Skeletal muscle tissue (tissue), 4 donors: Measurements from ENCODE around the gene SKIDA1. TPM values are rescaled to one million over a fixed set of nuclear protein-coding genes. Genes with fewer than 3 reads are reported as not detected.
A peak's percentile ranks its signal among the peaks of the same experiment; 100 is the strongest.
"Not testable (repeated sequence)": the region's sequence is repeated elsewhere in the genome, so short reads cannot be mapped to it uniquely, and the experiment has no call there.

Experiments
- H3K27ac ChIP-seq: one replicate; pipeline ENCODE4 v1.7.0; 2013; ENCODE audit warnings: mild to moderate bottlenecking, low read depth, low read length, inconsistent platforms
- H3K27me3 ChIP-seq, 3 donors: one replicate each; pipeline ENCODE4 v1.7.0; 2013; ENCODE audit warnings: low read length in 3 of 3; ENCODE audit not compliant: control insufficient read depth in 3 of 3, insufficient read depth in 3 of 3
- H3K36me3 ChIP-seq, 3 donors: one replicate each; pipeline ENCODE4 v1.7.0; 2013; ENCODE audit warnings: low read length in 3 of 3; ENCODE audit not compliant: control insufficient read depth in 3 of 3, insufficient read depth in 3 of 3
- H3K4me1 ChIP-seq, 3 donors: one replicate each; pipeline ENCODE4 v1.7.0; 2013; ENCODE audit warnings: low read length in 3 of 3, mild to moderate bottlenecking in 3 of 3; ENCODE audit not compliant: control insufficient read depth in 3 of 3, insufficient read depth in 3 of 3
- H3K4me3 ChIP-seq, 3 donors: one replicate each; pipeline ENCODE4 v1.7.0; 2013; ENCODE audit warnings: low read length in 3 of 3
- H3K9ac ChIP-seq, 3 donors: one replicate each; pipeline ENCODE4 v1.7.0; 2013; ENCODE audit warnings: low read length in 3 of 3, mild to moderate bottlenecking in 3 of 3, moderate library complexity in 2 of 3, low read depth in 1 of 3
- H3K9me3 ChIP-seq, 3 donors: one replicate each; pipeline ENCODE4 v1.7.0; 2013; ENCODE audit warnings: low read length in 3 of 3; ENCODE audit not compliant: control insufficient read depth in 3 of 3
- total RNA-seq: library from RNA; depleted of rRNA; stranded (reverse); fragments of >200 nt; gene quantifications from one replicate; pipeline ENCODE4 v1.2.3, GENCODE V29; 2014
- donor health status: Osteomylitis.

The SKIDA1 gene
- total RNA-seq, 1 donor from 2014 or later = 2.1 TPM

GRCh38 chr10:21535976-21536375, 10.5 kb upstream of the SKIDA1 start:
- Histone ChIP-seq H3K4me1 (peaks cover 6 to 10% (median 7%) of the 10 kb centered on the region in 3 donors), H3K27ac (peak overlapping the region; percentile 71), H3K36me3 (peaks cover 13 to 23% (median 16%) of the 10 kb centered on the region in 3 donors)
- not testable (repeated sequence) for H3K9ac ChIP-seq, H3K27me3 ChIP-seq, H3K4me3 ChIP-seq, H3K9me3 ChIP-seq

- H3K36me3 ChIP-seq = peaks cover 8 to 19% (median 12%) of the 10 kb centered on the region in 3 donors
- peak overlapping the region; percentile 71 for H3K27ac ChIP-seq
- H3K4me1 ChIP-seq = peaks cover 6 to 10% (median 7%) of the 10 kb centered on the region in 3 donors
- no peaks in the 10 kb centered on the region for H3K9me3 ChIP-seq
- H3K4me3 ChIP-seq = peak overlapping the region; percentile 59 to 78 (median 66)
- peak overlapping the region in 2 of 3 donors; percentile 38 to 77 for H3K9ac ChIP-seq
- no peaks in the 10 kb centered on the region for H3K27me3 ChIP-seq
Observed at GRCh38 chr10:21535494-21535965, 10.0 kb upstream of the SKIDA1 start.

GRCh38 chr10:21534604-21535493, 9.4 kb upstream of the SKIDA1 start:
- peaks cover 6 to 10% (median 7%) of the 10 kb centered on the region in 3 donors for H3K4me1 ChIP-seq
- H3K27ac ChIP-seq = peak overlapping the region; percentile 94
- peaks cover 5 to 13% (median 7%) of the 10 kb centered on the region in 3 donors for H3K36me3 ChIP-seq
- no peaks in the 10 kb centered on the region for H3K27me3 ChIP-seq
- no peaks in the 10 kb centered on the region for H3K9me3 ChIP-seq
- peak overlapping the region; percentile 78 to 86 (median 80) for H3K4me3 ChIP-seq
- peak overlapping the region; percentile 50 to 85 (median 83) for H3K9ac ChIP-seq

- Histone ChIP-seq H3K4me3 (peak overlapping the region; percentile 78 to 86 (median 80)), H3K9ac (peak overlapping the region in 1 of 3 donors; percentile 83), H3K4me1 (peaks cover 6 to 10% (median 7%) of the 10 kb centered on the region in 3 donors), H3K27me3 (no peaks in the 10 kb centered on the region), H3K36me3 (peaks cover 2 to 13% (median 4%) of the 10 kb centered on the region in 3 donors), H3K9me3 (no peaks in the 10 kb centered on the region), H3K27ac (peak overlapping the region; percentile 94)
Observed at GRCh38 chr10:21534280-21534586, 8.8 kb upstream of the SKIDA1 start.

- Histone ChIP-seq H3K4me3 (peak within 1 kb of the TSS; percentile 78 to 91 (median 86)), H3K4me1 (peaks cover 6 to 10% (median 7%) of the 10 kb centered on the region in 3 donors), H3K36me3 (peaks cover 0 to 10% (median 4%) of the 10 kb centered on the region in 3 donors), H3K27ac (peak within 1 kb of the TSS; percentile 94), H3K9ac (peak within 1 kb of the TSS; percentile 88 to 96 (median 93)), H3K9me3 (no peaks in the 10 kb centered on the region), H3K27me3 (no peaks in the 10 kb centered on the region)
Observed at GRCh38 chr10:21533467-21534279, 8.2 kb upstream of the SKIDA1 start, which contains the start of gene MLLT10. TSS of gene MLLT10 (plus strand) at chr10:21534232. CDS start at chr10:21534645, 413 bp downstream.

- Histone ChIP-seq H3K27me3 (no peaks in the 10 kb centered on the region), H3K9me3 (no peaks in the 10 kb centered on the region), H3K4me3 (peak overlapping the region; percentile 77 to 91 (median 85)), H3K36me3 (peaks cover 0 to 7% (median 4%) of the 10 kb centered on the region in 3 donors), H3K4me1 (peaks cover 6 to 10% (median 7%) of the 10 kb centered on the region in 3 donors), H3K27ac (peak overlapping the region; percentile 94), H3K9ac (peak overlapping the region; percentile 88 to 96 (median 93))
Observed at GRCh38 chr10:21532694-21533466, 7.4 kb upstream of the SKIDA1 start.

- peak overlapping the region in 2 of 3 donors; percentile 29 to 41 for H3K4me3 ChIP-seq
- H3K9me3 ChIP-seq = no peaks in the 10 kb centered on the region
- peak overlapping the region; percentile 39 to 69 (median 52) for H3K9ac ChIP-seq
- H3K27ac ChIP-seq = peak overlapping the region; percentile 98
- no peaks in the 10 kb centered on the region for H3K27me3 ChIP-seq
- H3K4me1 ChIP-seq = peaks cover 6 to 10% (median 7%) of the 10 kb centered on the region in 3 donors
- no peaks in the 10 kb centered on the region for H3K36me3 ChIP-seq
Observed at GRCh38 chr10:21531164-21531563, 5.7 kb upstream of the SKIDA1 start.

GRCh38 chr10:21530641-21531040, 5.2 kb upstream of the SKIDA1 start:
- Histone ChIP-seq H3K9me3 (no peaks in the 10 kb centered on the region), H3K9ac (peak overlapping the region; percentile 52 to 82 (median 69)), H3K27me3 (no peaks in the 10 kb centered on the region), H3K36me3 (no peaks in the 10 kb centered on the region), H3K27ac (peak overlapping the region; percentile 98), H3K4me3 (peak overlapping the region in 1 of 3 donors; percentile 41), H3K4me1 (peaks cover 4 to 11% (median 6%) of the 10 kb centered on the region in 3 donors)

- H3K9me3 ChIP-seq = no peaks in the 10 kb centered on the region
- no peaks in the 10 kb centered on the region for H3K27me3 ChIP-seq
- H3K4me1 ChIP-seq = peaks cover 1 to 15% (median 10%) of the 10 kb centered on the region in 3 donors
- no peak overlapping the region for H3K4me3 ChIP-seq
- no peaks in the 10 kb centered on the region for H3K36me3 ChIP-seq
- H3K9ac ChIP-seq = peak overlapping the region; percentile 52 to 82 (median 69)
- H3K27ac ChIP-seq = peak overlapping the region; percentile 98
Observed at GRCh38 chr10:21530168-21530567, 4.7 kb upstream of the SKIDA1 start.
